ENCODE data around the gene HOXC9.

GRCh38 chr12:54044425-54045103 is 44.6 kb downstream of the HOXC9 start:
- TF ChIP-seq CTCF (IDR thresholded peaks at IDR 0.05) (no peak), POLR2A (IDR thresholded peaks at IDR 0.05) (no peak)
